Trophoblast cell (in vitro differentiated cells and primary cell): Measurements from ENCODE around the gene APOB.

ENCODE experiments used
- DNase-seq, 2 donors: peaks; one replicate each; pipeline ENCODE4 v3.0.0-alpha.2; 2016
- H2AFZ ChIP-seq: 2 replicates; pipeline ENCODE4 v1.6.1; 2013; ENCODE audit warnings: low read length, moderate library complexity, mild to moderate bottlenecking; ENCODE audit not compliant: insufficient read depth, poor library complexity
- H2AK5ac ChIP-seq: 2 replicates; pipeline ENCODE4 v1.6.1; 2013; ENCODE audit warnings: mild to moderate bottlenecking, low read length
- H2BK120ac ChIP-seq: 2 replicates; pipeline ENCODE4 v1.6.1; 2013; ENCODE audit warnings: low read length, mild to moderate bottlenecking, moderate library complexity; ENCODE audit not compliant: insufficient read depth, poor library complexity
- H2BK12ac ChIP-seq: 2 replicates; pipeline ENCODE4 v1.6.1; 2013; ENCODE audit warnings: mild to moderate bottlenecking, low read length, moderate library complexity
- H2BK5ac ChIP-seq: 2 replicates; pipeline ENCODE4 v1.6.1; 2013; ENCODE audit warnings: low read length, low read depth, moderate library complexity, mild to moderate bottlenecking; ENCODE audit not compliant: poor library complexity
- H3K14ac ChIP-seq: 2 replicates; pipeline ENCODE4 v1.6.1; 2013; ENCODE audit warnings: mild to moderate bottlenecking, low read length
- H3K18ac ChIP-seq: 2 replicates; pipeline ENCODE4 v1.6.1; 2013; ENCODE audit warnings: mild to moderate bottlenecking, low read length
- H3K23ac ChIP-seq: 2 replicates; pipeline ENCODE4 v1.6.1; 2013; ENCODE audit warnings: low read length
- H3K27ac ChIP-seq: 2 replicates; pipeline ENCODE4 v1.5.1; 2013; ENCODE audit warnings: low read depth, mild to moderate bottlenecking, inconsistent platforms, low read length, moderate library complexity
- H3K27me3 ChIP-seq: 2 replicates; pipeline ENCODE4 v1.6.1; 2013; ENCODE audit warnings: inconsistent platforms, mild to moderate bottlenecking, low read length, moderate library complexity; ENCODE audit not compliant: insufficient read depth
- H3K36me3 ChIP-seq, 2 experiments: 1 replicate in 1 of 2; 2 replicates in 1 of 2; pipeline ENCODE4 v1.6.1; 2013; ENCODE audit warnings: low read length in 2 of 2, mild to moderate bottlenecking in 2 of 2, moderate library complexity in 1 of 2; ENCODE audit not compliant: insufficient read depth in 2 of 2, control insufficient read depth in 1 of 2
- H3K4ac ChIP-seq: 2 replicates; pipeline ENCODE4 v1.6.1; 2013; ENCODE audit warnings: low read depth, mild to moderate bottlenecking, low read length, moderate library complexity
- H3K4me1 ChIP-seq, 2 experiments: 1 replicate in 1 of 2; 2 replicates in 1 of 2; pipeline ENCODE4 v1.6.1; 2013; ENCODE audit warnings: low read length in 2 of 2, mild to moderate bottlenecking in 2 of 2, moderate library complexity in 1 of 2; ENCODE audit not compliant: insufficient read depth in 2 of 2, control insufficient read depth in 1 of 2
- H3K4me2 ChIP-seq: 2 replicates; pipeline ENCODE4 v1.6.1; 2013; ENCODE audit warnings: inconsistent platforms, mild to moderate bottlenecking, low read length, moderate library complexity
- H3K4me3 ChIP-seq: 2 replicates; pipeline ENCODE4 v1.5.1; 2013; ENCODE audit warnings: mild to moderate bottlenecking, low read depth, low read length, inconsistent platforms
- H3K79me1 ChIP-seq: one replicate; pipeline ENCODE4 v1.6.1; 2013; ENCODE audit warnings: low read length
- H3K79me2 ChIP-seq: 2 replicates; pipeline ENCODE4 v1.6.1; 2013; ENCODE audit warnings: low read length, mild to moderate bottlenecking; ENCODE audit not compliant: control insufficient read depth, insufficient read depth, poor library complexity
- H3K9ac ChIP-seq: 2 replicates; pipeline ENCODE4 v1.6.1; 2013; ENCODE audit warnings: mild to moderate bottlenecking, low read length
- H3K9me3 ChIP-seq: 2 replicates; pipeline ENCODE4 v1.6.1; 2013; ENCODE audit warnings: low read depth, mild to moderate bottlenecking, control low read depth, inconsistent platforms, low read length; ENCODE audit not compliant: insufficient read depth
- H4K12ac ChIP-seq: 2 replicates; pipeline ENCODE4 v1.6.1; 2013; ENCODE audit warnings: low read depth, mild to moderate bottlenecking, low read length, moderate library complexity
- H4K8ac ChIP-seq: 2 replicates; pipeline ENCODE4 v1.6.1; 2013; ENCODE audit warnings: low read depth, mild to moderate bottlenecking, low read length, moderate library complexity
- H4K91ac ChIP-seq: one replicate; pipeline ENCODE4 v1.6.1; 2013; ENCODE audit warnings: low read depth, mild to moderate bottlenecking, low read length, moderate library complexity
- WGBS: extraction: QIAGEN DNeasy Blood & Tissue Kit; methylation state at CpG from one replicate; pipeline ENCODE4 v1.1.7; 2013; ENCODE audit warnings: missing lambda C conversion rate; ENCODE audit not compliant: insufficient read length, insufficient coverage; ENCODE audit errors: extremely low coverage; 5-methylcytosine and 5-hydroxymethylcytosine counted together

APOB gene

GRCh38 chr2:21003572-21004180, 40.2 kb downstream of the APOB start:
- H2AFZ ChIP-seq, result no peak overlapping the region
- no peak overlapping the region for H4K12ac ChIP-seq
- H4K91ac ChIP-seq, result no peak overlapping the region
- no peak overlapping the region for H2AK5ac ChIP-seq
- no peak overlapping the region for H2BK120ac ChIP-seq
- H3K27me3 ChIP-seq, result no peaks in the 10 kb centered on the region
- no peak overlapping the region for H3K9ac ChIP-seq
- no peak overlapping the region for H3K14ac ChIP-seq
- no peak overlapping the region for H3K4me3 ChIP-seq
- H3K23ac ChIP-seq, result no peak overlapping the region
- no peaks in the 10 kb centered on the region for H3K4me1 ChIP-seq
- no peaks in the 10 kb centered on the region for H3K79me1 ChIP-seq
- H3K27ac ChIP-seq, result no peak overlapping the region
- no CpG with 5 or more reads among the region's 2 CpGs for WGBS
- H4K8ac ChIP-seq, result no peak overlapping the region
- no peak overlapping the region for H3K18ac ChIP-seq
- H3K4ac ChIP-seq, result no peak overlapping the region
- no peak overlapping the region for H2BK12ac ChIP-seq
- no peaks in the 10 kb centered on the region for H3K79me2 ChIP-seq
- no peak overlapping the region for H3K4me2 ChIP-seq
- H2BK5ac ChIP-seq, result no peak overlapping the region
- no peak for DNase-seq
- no peaks in the 10 kb centered on the region for H3K9me3 ChIP-seq
- H3K36me3 ChIP-seq, result no peaks in the 10 kb centered on the region

GRCh38 chr2:21002814-21003192, 41.1 kb downstream of the APOB start:
- H3K9me3 ChIP-seq, result no peaks in the 10 kb centered on the region
- WGBS, result no CpG with 5 or more reads among the region's 4 CpGs
- no peaks in the 10 kb centered on the region for H3K4me1 ChIP-seq
- no peak overlapping the region for H2BK12ac ChIP-seq
- H3K27ac ChIP-seq, result no peak overlapping the region
- H2AK5ac ChIP-seq, result no peak overlapping the region
- no peak overlapping the region for H3K18ac ChIP-seq
- no peak for DNase-seq
- no peak overlapping the region for H3K23ac ChIP-seq
- no peak overlapping the region for H2AFZ ChIP-seq
- no peak overlapping the region for H3K4ac ChIP-seq
- H3K79me2 ChIP-seq, result no peaks in the 10 kb centered on the region
- H3K4me3 ChIP-seq, result no peak overlapping the region
- H4K12ac ChIP-seq, result no peak overlapping the region
- no peak overlapping the region for H3K9ac ChIP-seq
- no peak overlapping the region for H4K8ac ChIP-seq
- H4K91ac ChIP-seq, result no peak overlapping the region
- H2BK5ac ChIP-seq, result no peak overlapping the region
- no peaks in the 10 kb centered on the region for H3K36me3 ChIP-seq
- H3K4me2 ChIP-seq, result no peak overlapping the region
- no peak overlapping the region for H2BK120ac ChIP-seq
- H3K27me3 ChIP-seq, result no peaks in the 10 kb centered on the region
- no peaks in the 10 kb centered on the region for H3K79me1 ChIP-seq
- no peak overlapping the region for H3K14ac ChIP-seq

GRCh38 chr2:21001988-21002813, 41.7 kb downstream of the APOB start:
- no peaks in the 10 kb centered on the region for H3K9me3 ChIP-seq
- H2AFZ ChIP-seq, result no peak overlapping the region
- H2BK5ac ChIP-seq, result no peak overlapping the region
- H4K91ac ChIP-seq, result no peak overlapping the region
- H4K12ac ChIP-seq, result no peak overlapping the region
- no peak overlapping the region for H2AK5ac ChIP-seq
- no peak overlapping the region for H2BK120ac ChIP-seq
- H3K27me3 ChIP-seq, result no peaks in the 10 kb centered on the region
- H3K23ac ChIP-seq, result no peak overlapping the region
- H3K9ac ChIP-seq, result no peak overlapping the region
- H3K18ac ChIP-seq, result no peak overlapping the region
- no peak overlapping the region for H2BK12ac ChIP-seq
- H3K4me3 ChIP-seq, result no peak overlapping the region
- H3K4me2 ChIP-seq, result no peak overlapping the region
- no peaks in the 10 kb centered on the region for H3K79me1 ChIP-seq
- no peaks in the 10 kb centered on the region for H3K4me1 ChIP-seq
- H3K27ac ChIP-seq, result no peak overlapping the region
- WGBS, result no CpG with 5 or more reads among the region's 9 CpGs
- no peak overlapping the region for H3K4ac ChIP-seq
- no peak overlapping the region for H3K14ac ChIP-seq
- no peak for DNase-seq
- no peaks in the 10 kb centered on the region for H3K79me2 ChIP-seq
- H4K8ac ChIP-seq, result no peak overlapping the region
- H3K36me3 ChIP-seq, result no peaks in the 10 kb centered on the region

- H4K8ac ChIP-seq, result no peak overlapping the region
- H3K18ac ChIP-seq, result no peak overlapping the region
- H3K9me3 ChIP-seq, result no peaks in the 10 kb centered on the region
- no peak overlapping the region for H2BK120ac ChIP-seq
- no peaks in the 10 kb centered on the region for H3K36me3 ChIP-seq
- no peak overlapping the region for H4K12ac ChIP-seq
- H2AK5ac ChIP-seq, result no peak overlapping the region
- H4K91ac ChIP-seq, result no peak overlapping the region
- H3K4me3 ChIP-seq, result no peak overlapping the region
- no peak overlapping the region for H2AFZ ChIP-seq
- whole genome bisulfite sequencing, result 100% methylated on average over 1 of the region's 4 CpGs
- no peak for DNase-seq
- H3K4me2 ChIP-seq, result no peak overlapping the region
- H3K14ac ChIP-seq, result no peak overlapping the region
- H2BK5ac ChIP-seq, result no peak overlapping the region
- no peaks in the 10 kb centered on the region for H3K79me1 ChIP-seq
- no peak overlapping the region for H2BK12ac ChIP-seq
- H3K9ac ChIP-seq, result no peak overlapping the region
- H3K4ac ChIP-seq, result no peak overlapping the region
- H3K27ac ChIP-seq, result no peak overlapping the region
- no peaks in the 10 kb centered on the region for H3K4me1 ChIP-seq
- H3K27me3 ChIP-seq, result no peaks in the 10 kb centered on the region
- H3K23ac ChIP-seq, result no peak overlapping the region
- no peaks in the 10 kb centered on the region for H3K79me2 ChIP-seq
These were observed 42.5 kb downstream of the APOB start for GRCh38 chr2:21001225-21001946.
